ENCODE results near the gene QSOX2.
A peak's percentile ranks its signal among the peaks of the same experiment; 100 is the strongest.

Gene QSOX2

DNA sequence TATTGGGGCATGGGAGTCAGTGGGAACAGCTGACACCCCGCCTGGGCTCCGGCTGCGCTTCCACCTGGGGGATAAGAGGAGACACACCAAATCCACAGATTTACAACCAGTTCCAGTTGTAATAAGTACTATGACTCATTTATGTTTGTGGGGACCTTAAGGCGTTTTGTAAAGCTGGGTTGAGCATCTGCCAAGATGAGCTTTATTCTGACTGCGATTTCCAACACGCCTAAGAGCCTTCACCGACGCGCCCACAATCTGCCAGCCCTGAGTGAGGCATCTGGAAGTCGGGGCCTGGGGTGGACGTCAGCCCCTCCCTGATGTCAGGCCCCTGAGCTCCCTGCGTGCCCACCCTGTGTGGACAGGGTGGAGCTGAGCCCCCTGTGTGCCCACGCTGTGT is 26.3 kb downstream of the QSOX2 start:
- peak; percentile 40 for DNase-seq

DNA sequence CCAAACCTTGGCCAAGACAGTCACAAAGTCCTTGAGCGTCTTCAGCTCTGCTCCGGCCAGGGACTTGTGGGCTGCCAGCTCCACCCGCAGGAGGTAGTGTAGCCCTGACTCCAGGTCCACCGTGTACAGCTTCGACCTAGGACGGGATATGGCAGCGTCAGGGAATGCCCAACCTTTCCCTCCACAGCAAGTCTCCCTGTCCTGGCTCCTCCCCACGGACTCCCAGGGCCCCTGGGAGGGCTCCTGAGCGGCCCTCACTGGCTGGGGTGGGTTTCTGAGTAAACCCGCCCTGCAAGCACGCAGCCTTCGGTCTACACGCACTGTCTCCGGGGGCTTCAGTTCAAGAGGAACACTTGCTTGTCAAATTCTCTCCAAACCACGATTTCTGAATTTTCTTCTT is 26.9 kb downstream of the QSOX2 start:
- no peak for DNase-seq

- no peak for DNase-seq
Measured at GRCh38 chr9:136218271-136218670, 27.3 kb downstream of the QSOX2 start.

DNA sequence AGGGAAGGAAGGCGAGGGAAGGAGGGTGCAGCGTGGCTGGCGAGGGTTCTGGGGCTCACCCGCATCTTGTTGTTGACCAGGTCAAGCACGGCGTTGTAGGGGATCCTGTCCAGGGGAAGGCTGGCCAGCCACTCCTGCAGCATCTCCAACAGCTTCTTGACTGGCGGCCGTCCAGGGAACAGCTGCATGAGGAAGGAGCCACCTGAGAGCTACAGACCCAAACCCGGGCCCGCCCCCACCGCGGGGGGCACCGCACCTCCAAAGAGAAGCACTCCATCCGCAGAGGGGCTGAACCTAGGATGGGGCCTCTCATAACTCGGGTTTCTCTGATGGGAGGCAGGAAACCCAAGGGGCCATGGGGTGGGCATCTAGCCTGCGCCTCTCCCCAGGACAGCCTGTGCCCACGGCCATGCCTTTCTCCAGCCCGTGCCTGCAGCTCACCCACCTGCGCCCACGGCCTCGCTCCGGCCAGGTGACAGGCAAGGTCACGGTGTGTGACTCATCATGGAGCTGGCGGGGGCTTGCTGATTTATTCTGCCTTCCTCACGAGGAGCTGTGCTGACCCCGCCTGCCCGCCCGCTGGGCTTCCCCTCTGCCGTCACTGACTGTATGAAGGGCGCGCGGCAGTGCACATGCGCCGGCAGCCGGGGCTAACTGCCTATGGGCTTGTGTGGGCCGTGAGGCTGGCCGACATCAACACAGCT is 28.9 kb downstream of the QSOX2 start:
- DNase-seq, result no peak

DNA sequence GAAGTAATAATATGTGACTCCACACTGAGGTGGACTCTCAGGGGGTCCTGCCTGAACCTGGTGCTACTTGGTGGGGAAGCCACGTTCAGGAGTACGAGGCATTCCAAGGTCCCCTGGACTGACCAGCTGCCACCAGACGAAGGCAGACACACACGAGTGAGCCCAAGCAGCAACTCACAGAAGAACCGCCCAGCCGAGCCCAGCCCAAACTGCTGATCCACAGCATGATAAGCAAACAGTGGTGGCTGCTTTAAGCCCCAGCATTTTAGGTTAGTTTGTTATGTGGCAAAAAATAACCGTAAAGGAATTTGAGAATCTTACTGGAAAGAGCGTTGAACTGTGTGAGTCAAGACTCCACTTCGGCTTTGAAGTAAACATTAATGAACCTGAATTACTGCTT is 31.9 kb downstream of the QSOX2 start:
- DNase-seq, result no peak

- DNase-seq, result no peak
Measured at GRCh38 chr9:136212345-136212950, 33.2 kb downstream of the QSOX2 start.

- no peak for DNase-seq
Measured at GRCh38 chr9:136211441-136212344, 33.9 kb downstream of the QSOX2 start.

GRCh38 chr9:136211006-136211405 is 34.6 kb downstream of the QSOX2 start:
- DNase-seq, result no peak

DNA sequence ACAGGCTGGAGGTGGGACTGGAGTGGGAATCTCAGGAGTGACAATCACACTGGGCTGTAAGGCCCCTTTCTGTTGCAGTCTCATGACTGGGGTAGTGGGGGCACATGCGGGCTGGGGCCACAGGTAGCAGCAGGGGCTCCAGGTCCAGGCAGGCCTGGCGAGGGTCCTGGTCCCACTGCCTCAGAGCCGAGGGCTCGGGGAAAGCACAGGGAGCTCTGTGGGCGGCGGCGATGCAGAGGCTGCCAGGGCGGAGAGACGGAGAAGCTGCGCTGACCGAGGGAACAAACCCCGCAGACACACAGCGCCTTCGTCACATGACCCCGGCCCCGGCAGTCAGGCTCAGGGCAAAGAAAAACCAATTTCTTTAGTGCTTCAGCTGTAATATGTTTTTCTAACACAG is 35.3 kb downstream of the QSOX2 start:
- no peak for DNase-seq

- no peak for DNase-seq
Measured at GRCh38 chr9:136209786-136210185, 35.8 kb downstream of the QSOX2 start.

- DNase-seq, result no peak
Measured at GRCh38 chr9:136209232-136209631, 36.4 kb downstream of the QSOX2 start.

- DNase-seq, result no peak
Measured at GRCh38 chr9:136208675-136209074, 36.9 kb downstream of the QSOX2 start.

DNA sequence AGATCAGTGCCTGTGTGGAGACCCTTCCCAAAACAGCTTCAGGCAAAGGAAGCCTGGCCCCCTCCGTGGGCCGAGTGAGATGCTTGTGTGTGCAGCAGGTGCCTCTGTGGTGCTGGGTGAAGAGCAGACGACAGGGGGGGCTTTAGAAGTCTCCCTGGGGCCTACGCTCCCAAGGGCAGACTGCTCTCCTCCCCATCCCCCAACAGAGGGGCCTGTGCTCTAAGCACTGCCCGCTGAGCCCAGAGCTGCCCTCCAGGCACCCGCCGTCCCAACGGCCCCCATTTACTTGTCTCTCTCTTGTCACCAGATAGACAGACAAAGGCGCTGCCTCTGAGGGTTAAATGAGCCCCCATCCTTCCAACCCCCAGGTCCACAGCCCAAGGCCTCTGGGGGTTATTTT is 38.0 kb downstream of the QSOX2 start:
- no peak for DNase-seq

DNA sequence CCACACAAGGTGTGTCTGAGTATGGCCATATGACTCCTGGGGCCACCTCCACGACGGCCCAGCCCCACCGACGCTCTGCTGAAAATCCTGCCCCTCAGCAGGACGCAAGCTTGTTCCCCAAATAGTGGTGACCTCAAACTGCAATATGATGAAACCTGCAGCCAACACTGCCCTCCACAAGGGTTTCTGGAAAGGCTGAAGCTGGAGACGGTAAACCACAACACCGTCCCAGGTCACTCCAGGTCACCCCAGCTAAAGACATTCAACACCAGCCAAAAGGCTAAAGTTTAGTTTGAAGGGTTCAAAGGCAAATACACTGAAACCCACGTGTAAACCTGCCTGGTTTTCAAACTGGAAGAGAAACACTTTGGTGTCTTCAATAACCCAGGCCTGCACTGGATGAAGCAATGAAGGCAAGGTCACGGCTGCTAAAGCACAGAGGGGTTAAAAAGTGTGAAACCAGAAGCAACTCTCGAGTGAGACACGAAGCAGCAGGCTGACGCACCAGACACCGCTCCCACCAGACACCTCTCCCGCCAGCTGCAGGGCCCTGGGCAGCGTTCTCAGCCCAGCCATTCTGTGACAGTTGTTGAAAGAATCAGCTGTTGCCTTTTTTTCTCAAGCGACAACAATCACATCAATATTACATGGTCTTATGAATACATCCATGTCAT is 38.9 kb downstream of the QSOX2 start:
- no peak for DNase-seq

GRCh38 chr9:136205707-136205992 is 40.0 kb downstream of the QSOX2 start:
- DNase-seq, result no peak

DNA sequence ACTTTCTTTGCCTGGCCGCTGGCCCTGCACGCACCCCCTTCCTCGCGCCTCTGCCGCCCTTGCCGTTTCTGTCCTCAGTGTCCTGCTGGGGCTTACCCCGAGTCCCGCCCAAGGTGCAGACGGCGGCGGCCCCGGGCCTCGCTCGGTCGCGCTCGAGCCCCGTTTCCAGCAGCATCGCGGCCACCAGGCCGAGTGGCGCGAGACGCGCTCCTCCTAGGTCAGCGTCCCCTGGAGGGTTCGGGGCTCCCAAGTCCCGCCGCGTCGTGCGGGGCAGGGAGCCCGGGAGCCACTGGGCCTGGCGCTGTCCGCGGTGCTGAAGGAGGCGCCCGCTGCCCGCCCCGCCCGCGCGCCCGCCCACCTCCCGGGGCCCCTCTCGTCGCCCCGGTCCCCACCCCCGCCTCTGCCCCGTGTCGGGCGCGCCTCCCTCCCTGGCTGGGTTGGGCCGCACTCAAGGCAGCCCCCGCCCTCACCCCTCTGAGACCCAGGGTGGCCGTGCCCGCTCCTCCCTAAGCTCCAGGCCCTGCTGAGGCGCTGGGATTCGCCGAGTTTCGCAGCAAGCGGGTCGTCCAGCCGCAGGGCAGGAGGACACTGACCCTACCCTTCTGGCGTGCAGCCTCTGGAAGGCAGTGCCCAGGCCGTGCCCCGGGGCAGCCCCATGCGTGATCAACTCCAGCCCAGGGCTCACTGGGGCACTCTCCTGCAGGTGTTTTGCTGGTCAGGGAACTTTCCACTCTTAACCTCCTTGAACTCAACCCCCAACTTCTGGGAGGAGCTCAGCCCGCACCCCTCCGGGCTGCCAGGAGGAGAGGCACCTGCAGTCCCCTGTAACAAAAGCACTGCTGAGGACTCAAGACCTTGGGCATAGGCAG is 40.5 kb downstream of the QSOX2 start, which contains the start of gene LHX3:
Gene LHX3 (minus strand): TSS at position 291 of the 869 bp plus-strand sequence. CDS start 116 bp downstream, at position 175.
- peak; percentile 27 for DNase-seq

GRCh38 chr9:136204145-136204805 is 41.3 kb downstream of the QSOX2 start:
- DNase-seq, result no peak

GRCh38 chr9:136203408-136204144 is 42.0 kb downstream of the QSOX2 start:
- no peak for DNase-seq

DNA sequence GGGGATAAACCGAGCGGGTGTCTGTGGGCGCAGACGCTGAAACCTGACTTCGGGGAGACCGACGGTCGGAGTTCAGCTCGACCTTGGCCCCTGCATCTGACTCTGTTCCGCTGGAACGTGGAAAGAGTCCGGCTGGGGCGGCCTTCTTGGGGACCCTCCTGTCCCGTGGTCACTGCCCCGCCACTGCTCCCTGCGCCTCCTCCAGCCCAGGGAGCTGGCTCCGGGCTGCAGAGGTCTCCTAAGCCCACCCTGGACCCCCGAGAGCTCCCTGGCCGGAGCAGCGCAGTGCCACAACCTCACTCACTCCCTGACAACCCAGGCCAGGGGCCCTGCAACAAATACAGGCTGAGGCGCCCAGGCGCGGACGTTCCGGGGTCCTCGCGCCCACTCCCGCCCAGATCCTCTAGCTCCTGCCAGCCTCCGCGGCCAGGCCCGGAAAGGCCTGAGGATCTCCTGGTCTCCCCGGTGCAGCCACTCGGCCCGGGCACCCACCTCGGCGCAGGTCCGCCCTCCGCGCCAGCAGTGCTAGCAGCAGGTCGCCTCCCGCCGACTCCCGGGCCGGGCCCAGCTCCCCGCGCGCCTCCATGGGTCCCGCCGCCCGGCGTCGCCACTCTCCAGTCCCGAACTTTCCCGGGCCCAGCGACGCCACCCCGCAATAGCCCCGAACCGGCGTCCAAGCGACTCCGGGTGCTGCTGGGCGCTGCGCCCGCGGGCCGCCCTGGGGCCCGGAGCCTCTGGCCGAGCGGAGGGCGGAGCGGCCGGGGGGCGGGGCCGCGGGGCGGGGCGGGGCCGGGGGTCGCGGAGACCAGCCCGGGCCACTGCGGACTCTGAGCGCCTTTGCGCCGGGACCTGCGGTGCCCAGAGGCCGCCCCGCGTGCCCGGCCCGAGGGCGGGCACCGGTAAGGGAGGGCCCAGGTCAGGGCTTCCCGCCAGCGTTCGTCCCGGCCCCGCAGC is 42.9 kb downstream of the QSOX2 start:
- no peak for DNase-seq

All from fibroblast of skin of scalp (primary cell).